Thyroid gland (tissue), 4 donors: ENCODE results near the gene CACNB4.

Experiments used
- CTCF ChIP-seq, 6 experiments: fragments of 200-600 bp in 3 of 6; fragments of 450-650 bp in 3 of 6; sonication (generic) in 3 of 6; IDR thresholded peaks; one replicate each; pipeline ENCODE4 v1.5.1; 2016 to 2019; ENCODE audit warnings: antibody characterized with exemption in 6 of 6, mild to moderate bottlenecking in 2 of 6, inconsistent platforms in 1 of 6, moderate library complexity in 1 of 6
- POLR2A ChIP-seq, 2 donors: fragments of 450-650 bp; IDR thresholded peaks; one replicate each; pipeline ENCODE4 v1.6.1; 2017; ENCODE audit warnings: antibody characterized with exemption in 2 of 2, mild to moderate bottlenecking in 2 of 2, moderate library complexity in 1 of 2

GRCh38 chr2:152122161-152122560, 23.3 kb upstream of the CACNB4 start:
- TF ChIP-seq CTCF (IDR thresholded peaks at IDR 0.05) (no peak), POLR2A (IDR thresholded peaks at IDR 0.05) (no peak)
